Measurements from ENCODE around the gene PCDH15. TPM values are rescaled to one million over a fixed set of nuclear protein-coding genes. Genes with fewer than 3 reads are reported as not detected.
A peak's percentile ranks its signal among the peaks of the same experiment; 100 is the strongest.

The PCDH15 gene
- total RNA-seq, 1 experiment from 2014 or later, result 0.61 TPM

DNA sequence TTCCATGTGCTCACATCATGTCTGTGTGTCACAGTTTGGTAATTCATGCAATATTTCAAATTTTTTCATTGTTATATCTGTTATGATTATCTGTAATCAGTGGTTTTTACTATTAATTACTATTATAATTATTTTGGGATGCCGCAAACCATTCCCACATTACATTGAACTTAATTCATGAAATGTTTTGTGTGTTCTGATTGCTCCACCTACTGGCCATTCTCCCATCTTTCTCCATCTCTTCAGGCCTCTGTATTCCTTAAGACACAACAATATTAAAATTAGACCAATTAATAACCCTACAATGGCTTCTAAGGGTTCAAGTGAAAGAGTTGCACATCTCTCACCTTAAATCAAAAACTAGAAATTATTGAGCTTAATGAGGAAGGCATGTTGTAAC is 398.5 kb downstream of the PCDH15 start:
- WGBS (ENCODE audit: extremely low coverage, insufficient read length, low lambda C conversion rate), result no CpG with 5 or more reads among the region's 1 CpG
- Histone ChIP-seq H3K4me2 (ENCODE audit: insufficient read depth, insufficient read length, low read length) (no peak overlapping the region), H3K23me2 (ENCODE audit: insufficient read length, low read depth, low read length, poor library complexity, severe bottlenecking) (no peaks in the 10 kb centered on the region), H2BK20ac (ENCODE audit: low read depth, low read length, poor library complexity, severe bottlenecking) (no peak overlapping the region), H3K4me1 (ENCODE audit: insufficient read depth, low read length) (no peaks in the 10 kb centered on the region), H4K91ac (ENCODE audit: insufficient read length, low read depth, low read length) (no peak overlapping the region), H3K79me2 (ENCODE audit: insufficient read depth, low read length) (no peaks in the 10 kb centered on the region), H3K27ac (ENCODE audit: insufficient read length, low read depth, low read length) (no peak overlapping the region), H2BK15ac (ENCODE audit: low read depth, low read length) (no peak overlapping the region), H3K18ac (ENCODE audit: insufficient read length, low read depth, low read length) (no peak overlapping the region), H3K27me3 (ENCODE audit: insufficient read depth, low read length) (no peaks in the 10 kb centered on the region), H3K4ac (ENCODE audit: low read depth, low read length) (no peak overlapping the region), H4K5ac (ENCODE audit: insufficient read length, low read depth, low read length) (no peak overlapping the region), H3T11ph (ENCODE audit: low read length) (no peak overlapping the region), H2AK5ac (ENCODE audit: insufficient read length, low read length) (no peak overlapping the region), H3K9me3 (ENCODE audit: control insufficient read depth, low read depth, low read length) (no peaks in the 10 kb centered on the region), H2BK120ac (ENCODE audit: low read depth, low read length, poor library complexity, severe bottlenecking) (no peak overlapping the region), H3K56ac (ENCODE audit: insufficient read length, low read depth, low read length) (no peak overlapping the region), H3K14ac (ENCODE audit: insufficient read depth, low read length) (no peak overlapping the region), H4K20me1 (ENCODE audit: control insufficient read depth, insufficient read depth, insufficient read length) (no peaks in the 10 kb centered on the region), H3K23ac (ENCODE audit: insufficient read length, low read depth, low read length) (no peak overlapping the region), H2AFZ (ENCODE audit: low read length) (no peak overlapping the region), H3K9ac (ENCODE audit: extremely low read depth, insufficient read length, low read length) (no peak overlapping the region), H3K79me1 (ENCODE audit: insufficient read depth, low read depth, low read length, poor library complexity, severe bottlenecking) (no peaks in the 10 kb centered on the region), H2BK5ac (ENCODE audit: insufficient read length, low read length) (no peak overlapping the region), H2BK12ac (ENCODE audit: insufficient read length, low read depth, low read length) (no peak overlapping the region), H4K8ac (replicated peaks; ENCODE audit: insufficient read length, low read depth, low read length) (no peak overlapping the region)
- Mint-ChIP-seq H3K4me1 (peaks cover 0 to 16% of the 10 kb centered on the region in 2 experiments; a peak in 2 of 4 replicates), H3K4me3 (no peak overlapping the region), H3K36me3 (ENCODE audit: insufficient read depth in 1 of 3, low read depth in 3 of 3) (peaks cover 0 to 14% (median 5%) of the 10 kb centered on the region in 3 experiments; a peak in 4 of 7 replicates), H3K27me3 (ENCODE audit: low read depth) (no peaks in the 10 kb centered on the region), H3K9me3 (peaks cover 0 to 5% of the 10 kb centered on the region in 2 experiments; a peak in 1 of 5 replicates), H3K27ac (no peak overlapping the region)
- TF ChIP-seq, protein P1, sequence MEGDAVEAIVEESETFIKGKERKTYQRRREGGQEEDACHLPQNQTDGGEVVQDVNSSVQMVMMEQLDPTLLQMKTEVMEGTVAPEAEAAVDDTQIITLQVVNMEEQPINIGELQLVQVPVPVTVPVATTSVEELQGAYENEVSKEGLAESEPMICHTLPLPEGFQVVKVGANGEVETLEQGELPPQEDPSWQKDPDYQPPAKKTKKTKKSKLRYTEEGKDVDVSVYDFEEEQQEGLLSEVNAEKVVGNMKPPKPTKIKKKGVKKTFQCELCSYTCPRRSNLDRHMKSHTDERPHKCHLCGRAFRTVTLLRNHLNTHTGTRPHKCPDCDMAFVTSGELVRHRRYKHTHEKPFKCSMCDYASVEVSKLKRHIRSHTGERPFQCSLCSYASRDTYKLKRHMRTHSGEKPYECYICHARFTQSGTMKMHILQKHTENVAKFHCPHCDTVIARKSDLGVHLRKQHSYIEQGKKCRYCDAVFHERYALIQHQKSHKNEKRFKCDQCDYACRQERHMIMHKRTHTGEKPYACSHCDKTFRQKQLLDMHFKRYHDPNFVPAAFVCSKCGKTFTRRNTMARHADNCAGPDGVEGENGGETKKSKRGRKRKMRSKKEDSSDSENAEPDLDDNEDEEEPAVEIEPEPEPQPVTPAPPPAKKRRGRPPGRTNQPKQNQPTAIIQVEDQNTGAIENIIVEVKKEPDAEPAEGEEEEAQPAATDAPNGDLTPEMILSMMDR (conservative IDR thresholded peaks at IDR 0.05), result peak; percentile 83
- no peak for DNase-seq

Measured in H9 (cell line).